ENCODE results near the gene LTA. TPM values are rescaled to one million over a fixed set of nuclear protein-coding genes. Genes with fewer than 3 reads are reported as not detected.

The LTA gene
- polyA plus RNA-seq, 1 experiment: not detected

- no peak for DNase-seq (ENCODE audit: low read depth, low spot score)
- peaks cover 6% of the 10 kb centered on the region for H3K27me3 ChIP-seq (ENCODE audit: control insufficient read depth, insufficient read depth, low read length)
- H3K4me3 ChIP-seq (ENCODE audit: low read depth, low read length): no peak overlapping the region
- TF ChIP-seq CTCF (IDR thresholded peaks at IDR 0.05; ENCODE audit: low read depth, low read length): no peak
- H3K27ac ChIP-seq (ENCODE audit: low read depth, low read length): no peak overlapping the region
- H3K9me3 ChIP-seq (ENCODE audit: control insufficient read depth, insufficient read depth, low read length): no peaks in the 10 kb centered on the region; the same call in 1 of the 2 replicates
- POLR2A ChIA-PET: no interaction called here
- CTCF ChIA-PET: no interaction called here
These were observed 43.7 kb downstream of the LTA start for GRCh38 chr6:31615748-31616147.

- ChIA-PET POLR2A (no interaction called here), CTCF (interaction anchor here (0.7 to 1.4 kb wide), 3 partner anchors 19 to 71 kb away, joined by 3 to 7 read pairs (median 4); partner anchors contain the start of gene ATP6V1G2)
- Histone ChIP-seq H3K9me3 (ENCODE audit: control insufficient read depth, insufficient read depth, low read length) (peaks cover 4% of the 10 kb centered on the region; the same call in 1 of the 2 replicates), H3K27me3 (ENCODE audit: control insufficient read depth, insufficient read depth, low read length) (peaks cover 3% of the 10 kb centered on the region), H3K4me3 (ENCODE audit: low read depth, low read length) (no peak overlapping the region), H3K27ac (ENCODE audit: low read depth, low read length) (no peak overlapping the region)
- DNase-seq (ENCODE audit: low read depth, low spot score): no peak
- TF ChIP-seq CTCF (IDR thresholded peaks at IDR 0.05; ENCODE audit: low read depth, low read length): no peak
These were observed 44.9 kb downstream of the LTA start for GRCh38 chr6:31617010-31617409.

GRCh38 chr6:31619805-31620585, 47.9 kb downstream of the LTA start:
- POLR2A ChIA-PET: interaction anchor here (1.0 to 1.3 kb wide), 2 partner anchors 79 to 83 kb away, joined by 4 to 5 read pairs; partner anchors contain the start of genes ABHD16A and DDX39B
- no peak for TF ChIP-seq CTCF (IDR thresholded peaks at IDR 0.05; ENCODE audit: low read depth, low read length)
- Histone ChIP-seq H3K4me3 (ENCODE audit: low read depth, low read length) (peak overlapping the region; percentile 82), H3K27me3 (ENCODE audit: control insufficient read depth, insufficient read depth, low read length) (no peaks in the 10 kb centered on the region), H3K27ac (ENCODE audit: low read depth, low read length) (peak overlapping the region; percentile 100), H3K9me3 (ENCODE audit: control insufficient read depth, insufficient read depth, low read length) (peaks cover 4% of the 10 kb centered on the region; the same call in 1 of the 2 replicates)
- CTCF ChIA-PET: interaction anchor here (0.7 kb wide), 1 partner anchor 270 kb away, joined by 3 read pairs; no protein-coding TSS in a partner anchor
- peak; percentile 98 for DNase-seq (ENCODE audit: low read depth, low spot score)

- peaks cover 4% of the 10 kb centered on the region; the same call in 1 of the 2 replicates for H3K9me3 ChIP-seq (ENCODE audit: control insufficient read depth, insufficient read depth, low read length)
- POLR2A ChIA-PET: interaction anchor here (0.6 to 2.5 kb wide), 6 partner anchors 15 to 207 kb away, joined by 3 to 13 read pairs (median 4); partner anchors contain the start of genes ABHD16A, BAG6, DDX39B and HSPA1B
- H3K27me3 ChIP-seq (ENCODE audit: control insufficient read depth, insufficient read depth, low read length): no peaks in the 10 kb centered on the region
- CTCF ChIA-PET: interaction anchor here (0.7 to 1.0 kb wide), 2 partner anchors 74 to 269 kb away, joined by 3 read pairs; partner anchors contain the start of gene ATP6V1G2
- no peak for TF ChIP-seq CTCF (IDR thresholded peaks at IDR 0.05; ENCODE audit: low read depth, low read length)
- peak within 1 kb of the TSS; percentile 100 for H3K27ac ChIP-seq (ENCODE audit: low read depth, low read length)
- H3K4me3 ChIP-seq (ENCODE audit: low read depth, low read length): peak within 1 kb of the TSS; percentile 95
- DNase-seq (ENCODE audit: low read depth, low spot score): peak; percentile 13
These were observed 48.7 kb downstream of the LTA start, which contains the start of gene PRRC2A for GRCh38 chr6:31620586-31621319. Gene PRRC2A (plus strand): TSS chr6:31620715. CDS start chr6:31622790, 2,075 bp downstream.
